ENCODE data around the gene SLC1A2. TPM values are rescaled to one million over a fixed set of nuclear protein-coding genes. Genes with fewer than 3 reads are reported as not detected.

Gene SLC1A2
- total RNA-seq, 4 donors from 2014 or later = 0.17 to 0.69 (median 0.37) TPM

GRCh38 chr11:35246745-35247144, 172.6 kb downstream of the SLC1A2 start:
- intact Hi-C loops (cut with DNase I) = no loop called here
- Histone ChIP-seq H3K27me3 (no peaks in the 10 kb centered on the region), H3K4me3 (no peak overlapping the region), H3K4me1 (peaks cover 13 to 41% (median 38%) of the 10 kb centered on the region in 4 donors), H3K27ac (replicated peaks in 1 of 4) (peak overlapping the region; percentile 76 to 80 (median 78)), H3K9me3 (no peaks in the 10 kb centered on the region), H3K36me3 (no peaks in the 10 kb centered on the region)
- 39% methylated on average over 2 of the region's 2 CpGs for WGBS
- DNase-seq (ENCODE audit: extremely low spot score) = no peak
- peak; percentile 83 to 91 for TF ChIP-seq POLR2AphosphoS5 (IDR thresholded peaks at IDR 0.05)
- no peak for TF ChIP-seq POLR2A (IDR thresholded peaks at IDR 0.05; ENCODE audit: low read depth)
- TF ChIP-seq, protein P1, sequence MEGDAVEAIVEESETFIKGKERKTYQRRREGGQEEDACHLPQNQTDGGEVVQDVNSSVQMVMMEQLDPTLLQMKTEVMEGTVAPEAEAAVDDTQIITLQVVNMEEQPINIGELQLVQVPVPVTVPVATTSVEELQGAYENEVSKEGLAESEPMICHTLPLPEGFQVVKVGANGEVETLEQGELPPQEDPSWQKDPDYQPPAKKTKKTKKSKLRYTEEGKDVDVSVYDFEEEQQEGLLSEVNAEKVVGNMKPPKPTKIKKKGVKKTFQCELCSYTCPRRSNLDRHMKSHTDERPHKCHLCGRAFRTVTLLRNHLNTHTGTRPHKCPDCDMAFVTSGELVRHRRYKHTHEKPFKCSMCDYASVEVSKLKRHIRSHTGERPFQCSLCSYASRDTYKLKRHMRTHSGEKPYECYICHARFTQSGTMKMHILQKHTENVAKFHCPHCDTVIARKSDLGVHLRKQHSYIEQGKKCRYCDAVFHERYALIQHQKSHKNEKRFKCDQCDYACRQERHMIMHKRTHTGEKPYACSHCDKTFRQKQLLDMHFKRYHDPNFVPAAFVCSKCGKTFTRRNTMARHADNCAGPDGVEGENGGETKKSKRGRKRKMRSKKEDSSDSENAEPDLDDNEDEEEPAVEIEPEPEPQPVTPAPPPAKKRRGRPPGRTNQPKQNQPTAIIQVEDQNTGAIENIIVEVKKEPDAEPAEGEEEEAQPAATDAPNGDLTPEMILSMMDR (IDR thresholded peaks at IDR 0.05) = no peak

GRCh38 chr11:35245786-35246185, 173.6 kb downstream of the SLC1A2 start:
- Histone ChIP-seq H3K4me3 (no peak overlapping the region), H3K4me1 (peaks cover 13 to 41% (median 38%) of the 10 kb centered on the region in 4 donors), H3K27ac (replicated peaks in 1 of 4) (peak overlapping the region; percentile 76 to 80 (median 78)), H3K27me3 (no peaks in the 10 kb centered on the region), H3K9me3 (no peaks in the 10 kb centered on the region), H3K36me3 (no peaks in the 10 kb centered on the region)
- DNase-seq (ENCODE audit: extremely low spot score) = no peak
- intact Hi-C loops (cut with DNase I) = no loop called here
- TF ChIP-seq EP300 (IDR thresholded peaks at IDR 0.05) = no peak
- no peak for TF ChIP-seq POLR2AphosphoS5 (IDR thresholded peaks at IDR 0.05)
- TF ChIP-seq, protein P1 (IDR thresholded peaks at IDR 0.05) = no peak
- TF ChIP-seq POLR2A (IDR thresholded peaks at IDR 0.05; ENCODE audit: low read depth) = no peak
- WGBS = 83% methylated on average over 1 of the region's 1 CpG

GRCh38 chr11:35245056-35245455, 174.3 kb downstream of the SLC1A2 start:
- Histone ChIP-seq H3K27ac (replicated peaks in 1 of 4) (peak overlapping the region in 2 of 4 donors; percentile 1 to 13), H3K9me3 (no peaks in the 10 kb centered on the region), H3K36me3 (no peaks in the 10 kb centered on the region), H3K4me3 (no peak overlapping the region), H3K4me1 (peaks cover 13 to 41% (median 36%) of the 10 kb centered on the region in 4 donors), H3K27me3 (no peaks in the 10 kb centered on the region)
- intact Hi-C loops (cut with DNase I) = no loop called here
- no peak for DNase-seq (ENCODE audit: extremely low spot score)
- TF ChIP-seq POLR2A (IDR thresholded peaks at IDR 0.05; ENCODE audit: low read depth) (no peak), EP300 (IDR thresholded peaks at IDR 0.05) (no peak), POLR2AphosphoS5 (IDR thresholded peaks at IDR 0.05) (no peak)
- TF ChIP-seq, protein P1 (IDR thresholded peaks at IDR 0.05) = no peak
- WGBS = 89% methylated on average over 4 of the region's 4 CpGs

GRCh38 chr11:35243774-35244173, 175.6 kb downstream of the SLC1A2 start:
- DNase-seq (ENCODE audit: extremely low spot score) = no peak
- Histone ChIP-seq H3K27ac (replicated peaks in 1 of 4) (no peak overlapping the region), H3K27me3 (no peaks in the 10 kb centered on the region), H3K4me3 (no peak overlapping the region), H3K4me1 (peaks cover 13 to 49% (median 44%) of the 10 kb centered on the region in 4 donors), H3K9me3 (no peaks in the 10 kb centered on the region), H3K36me3 (no peaks in the 10 kb centered on the region)
- intact Hi-C loops (cut with DNase I) = no loop called here
- no peak for TF ChIP-seq EP300 (IDR thresholded peaks at IDR 0.05)
- no peak for TF ChIP-seq POLR2AphosphoS5 (IDR thresholded peaks at IDR 0.05)
- TF ChIP-seq POLR2A (IDR thresholded peaks at IDR 0.05; ENCODE audit: low read depth) = no peak
- TF ChIP-seq, protein P1 (IDR thresholded peaks at IDR 0.05) = no peak
- WGBS = 91% methylated on average over 2 of the region's 2 CpGs
